ENCODE data around the gene PAQR8.

DNA sequence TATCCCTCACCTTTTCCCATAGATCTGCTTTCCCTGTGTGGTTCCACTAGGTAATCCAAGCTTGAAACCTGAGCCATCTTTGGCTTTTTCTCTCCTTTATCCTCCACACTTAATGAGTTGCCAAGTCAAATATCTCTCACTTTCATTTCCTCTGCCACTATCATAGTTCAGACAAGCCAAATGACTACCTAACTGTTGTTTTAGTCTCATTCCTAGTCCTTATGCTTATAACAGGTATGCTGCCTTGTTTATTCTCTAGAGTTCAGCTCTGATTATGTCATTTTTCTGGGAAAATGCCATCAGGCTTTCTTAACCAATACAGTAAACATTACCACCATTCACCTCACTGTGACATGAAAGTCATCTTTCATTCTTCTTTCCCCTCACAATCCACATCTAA lies 64.7 kb downstream of the PAQR8 start:
- TF ChIP-seq RAD21 (IDR thresholded peaks at IDR 0.05; ENCODE audit: low read depth) (no peak), CEBPB (IDR thresholded peaks at IDR 0.05) (no peak), TEAD4 (IDR thresholded peaks at IDR 0.05) (no peak), CREB1 (IDR thresholded peaks at IDR 0.05; ENCODE audit: low read depth) (no peak), EP300 (IDR thresholded peaks at IDR 0.05; ENCODE audit: borderline replicate concordance) (no peak), TAF1 (IDR thresholded peaks at IDR 0.05; ENCODE audit: low read depth) (no peak), FOXM1 (IDR thresholded peaks at IDR 0.05; ENCODE audit: borderline replicate concordance, low read depth) (no peak), EGR1 (IDR thresholded peaks at IDR 0.05) (no peak), YY1 (IDR thresholded peaks at IDR 0.05; ENCODE audit: low read depth) (no peak), NFIC (IDR thresholded peaks at IDR 0.05) (no peak)
- TF ChIP-seq, protein P1, sequence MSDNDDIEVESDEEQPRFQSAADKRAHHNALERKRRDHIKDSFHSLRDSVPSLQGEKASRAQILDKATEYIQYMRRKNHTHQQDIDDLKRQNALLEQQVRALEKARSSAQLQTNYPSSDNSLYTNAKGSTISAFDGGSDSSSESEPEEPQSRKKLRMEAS (IDR thresholded peaks at IDR 0.05) = no peak
- TF ChIP-seq, protein P2, sequence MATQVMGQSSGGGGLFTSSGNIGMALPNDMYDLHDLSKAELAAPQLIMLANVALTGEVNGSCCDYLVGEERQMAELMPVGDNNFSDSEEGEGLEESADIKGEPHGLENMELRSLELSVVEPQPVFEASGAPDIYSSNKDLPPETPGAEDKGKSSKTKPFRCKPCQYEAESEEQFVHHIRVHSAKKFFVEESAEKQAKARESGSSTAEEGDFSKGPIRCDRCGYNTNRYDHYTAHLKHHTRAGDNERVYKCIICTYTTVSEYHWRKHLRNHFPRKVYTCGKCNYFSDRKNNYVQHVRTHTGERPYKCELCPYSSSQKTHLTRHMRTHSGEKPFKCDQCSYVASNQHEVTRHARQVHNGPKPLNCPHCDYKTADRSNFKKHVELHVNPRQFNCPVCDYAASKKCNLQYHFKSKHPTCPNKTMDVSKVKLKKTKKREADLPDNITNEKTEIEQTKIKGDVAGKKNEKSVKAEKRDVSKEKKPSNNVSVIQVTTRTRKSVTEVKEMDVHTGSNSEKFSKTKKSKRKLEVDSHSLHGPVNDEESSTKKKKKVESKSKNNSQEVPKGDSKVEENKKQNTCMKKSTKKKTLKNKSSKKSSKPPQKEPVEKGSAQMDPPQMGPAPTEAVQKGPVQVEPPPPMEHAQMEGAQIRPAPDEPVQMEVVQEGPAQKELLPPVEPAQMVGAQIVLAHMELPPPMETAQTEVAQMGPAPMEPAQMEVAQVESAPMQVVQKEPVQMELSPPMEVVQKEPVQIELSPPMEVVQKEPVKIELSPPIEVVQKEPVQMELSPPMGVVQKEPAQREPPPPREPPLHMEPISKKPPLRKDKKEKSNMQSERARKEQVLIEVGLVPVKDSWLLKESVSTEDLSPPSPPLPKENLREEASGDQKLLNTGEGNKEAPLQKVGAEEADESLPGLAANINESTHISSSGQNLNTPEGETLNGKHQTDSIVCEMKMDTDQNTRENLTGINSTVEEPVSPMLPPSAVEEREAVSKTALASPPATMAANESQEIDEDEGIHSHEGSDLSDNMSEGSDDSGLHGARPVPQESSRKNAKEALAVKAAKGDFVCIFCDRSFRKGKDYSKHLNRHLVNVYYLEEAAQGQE (IDR thresholded peaks at IDR 0.05; ENCODE audit: low read depth) = no peak
- TF ChIP-seq, protein P3, sequence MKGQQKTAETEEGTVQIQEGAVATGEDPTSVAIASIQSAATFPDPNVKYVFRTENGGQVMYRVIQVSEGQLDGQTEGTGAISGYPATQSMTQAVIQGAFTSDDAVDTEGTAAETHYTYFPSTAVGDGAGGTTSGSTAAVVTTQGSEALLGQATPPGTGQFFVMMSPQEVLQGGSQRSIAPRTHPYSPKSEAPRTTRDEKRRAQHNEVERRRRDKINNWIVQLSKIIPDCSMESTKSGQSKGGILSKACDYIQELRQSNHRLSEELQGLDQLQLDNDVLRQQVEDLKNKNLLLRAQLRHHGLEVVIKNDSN (IDR thresholded peaks at IDR 0.05) = no peak
